CD1c-positive myeloid dendritic cell (primary cell): ENCODE data around the gene GPA33.

ENCODE experiments used
- DNase-seq: peaks from one replicate; pipeline ENCODE4 v3.0.0-alpha.2; 2016; ENCODE audit errors: extremely low spot score

Gene GPA33

GRCh38 chr1:167090314-167090942 is at the start of gene GPA33:
Gene GPA33, minus strand, starts transcription at chr1:167090377. Its CDS starts 90 bp downstream, at chr1:167090287.
- DNase-seq = peak; percentile 79

- DNase-seq = no peak
Measured at GRCh38 chr1:167138703-167139102, 48.5 kb upstream of the GPA33 start.

GRCh38 chr1:167137793-167138510 is 47.8 kb upstream of the GPA33 start:
- no peak for DNase-seq

- DNase-seq = no peak
Measured at GRCh38 chr1:167137332-167137781, 47.2 kb upstream of the GPA33 start.

GRCh38 chr1:167136806-167137205 is 46.6 kb upstream of the GPA33 start:
- DNase-seq = no peak

GRCh38 chr1:167136191-167136614 is 46.0 kb upstream of the GPA33 start:
- no peak for DNase-seq

GRCh38 chr1:167135281-167135840 is 45.2 kb upstream of the GPA33 start:
- no peak for DNase-seq

GRCh38 chr1:167132301-167133010 is 42.3 kb upstream of the GPA33 start:
- DNase-seq = no peak

- DNase-seq = no peak
Measured at GRCh38 chr1:167130829-167131510, 40.8 kb upstream of the GPA33 start.

GRCh38 chr1:167128261-167129227 is 38.4 kb upstream of the GPA33 start:
- no peak for DNase-seq

- no peak for DNase-seq
Measured at GRCh38 chr1:167127661-167128060, 37.5 kb upstream of the GPA33 start.

- no peak for DNase-seq
Measured at GRCh38 chr1:167127236-167127635, 37.1 kb upstream of the GPA33 start.

GRCh38 chr1:167126811-167127210 is 36.6 kb upstream of the GPA33 start:
- DNase-seq = no peak

- DNase-seq = no peak
Measured at GRCh38 chr1:167126317-167126716, 36.1 kb upstream of the GPA33 start.

- DNase-seq = no peak
Measured at GRCh38 chr1:167122568-167122967, 32.4 kb upstream of the GPA33 start.

GRCh38 chr1:167122121-167122480 is 31.9 kb upstream of the GPA33 start:
- no peak for DNase-seq

- peak; percentile 63 for DNase-seq
Measured at GRCh38 chr1:167121375-167122120, 31.4 kb upstream of the GPA33 start.

- DNase-seq = no peak
Measured at GRCh38 chr1:167120899-167121298, 30.7 kb upstream of the GPA33 start.

- no peak for DNase-seq
Measured at GRCh38 chr1:167119696-167120095, 29.5 kb upstream of the GPA33 start.

GRCh38 chr1:167118188-167118587 is 28.0 kb upstream of the GPA33 start:
- no peak for DNase-seq
